SKM-1 treated with dmso at 0.1 percent for 144 hours (cell line): Measurements from ENCODE around the gene AADACL2.
"Not testable (repeated sequence)": the region's sequence is repeated elsewhere in the genome, so short reads cannot be mapped to it uniquely, and the experiment has no call there.

Experiments
- DNase-seq: peaks from one replicate; lab custom pipeline; 2025; ENCODE audit not compliant: unreplicated experiment; lab: John Stamatoyannopoulos, UW

AADACL2 gene

GRCh38 chr3:151765685-151766084 lies 32.0 kb downstream of the AADACL2 start:
- no peak for DNase-seq

GRCh38 chr3:151766454-151766853 lies 32.7 kb downstream of the AADACL2 start:
- no peak for DNase-seq

GRCh38 chr3:151768393-151768930 lies 34.7 kb downstream of the AADACL2 start:
- no peak for DNase-seq

GRCh38 chr3:151769175-151769574 lies 35.4 kb downstream of the AADACL2 start:
- DNase-seq: no peak

GRCh38 chr3:151770956-151771355 lies 37.2 kb downstream of the AADACL2 start:
- DNase-seq: no peak

- DNase-seq: no peak
These were observed 39.2 kb downstream of the AADACL2 start for GRCh38 chr3:151772825-151773480.

GRCh38 chr3:151774235-151774634 lies 40.5 kb downstream of the AADACL2 start:
- DNase-seq: no peak

- no peak for DNase-seq
These were observed 41.2 kb downstream of the AADACL2 start for GRCh38 chr3:151774910-151775309.

GRCh38 chr3:151775314-151776258 lies 41.9 kb downstream of the AADACL2 start:
- no peak for DNase-seq

- no peak for DNase-seq
These were observed 42.6 kb downstream of the AADACL2 start for GRCh38 chr3:151776259-151776740.

GRCh38 chr3:151777880-151778279 lies 44.2 kb downstream of the AADACL2 start:
- DNase-seq: no peak

GRCh38 chr3:151787626-151788025 lies 53.9 kb downstream of the AADACL2 start:
- no peak for DNase-seq

- no peak for DNase-seq
These were observed 54.7 kb downstream of the AADACL2 start for GRCh38 chr3:151788401-151788800.

GRCh38 chr3:151789853-151790463 lies 56.2 kb downstream of the AADACL2 start:
- no peak for DNase-seq

GRCh38 chr3:151790763-151791162 lies 57.0 kb downstream of the AADACL2 start:
- DNase-seq: not testable (repeated sequence)

- DNase-seq: no peak
These were observed 58.7 kb downstream of the AADACL2 start for GRCh38 chr3:151792411-151792810.

- DNase-seq: no peak
These were observed 59.9 kb downstream of the AADACL2 start for GRCh38 chr3:151793636-151794035.

GRCh38 chr3:151794080-151794479 lies 60.4 kb downstream of the AADACL2 start:
- DNase-seq: no peak

- DNase-seq: no peak
These were observed 61.5 kb downstream of the AADACL2 start for GRCh38 chr3:151795276-151795675.

- no peak for DNase-seq
These were observed 62.5 kb downstream of the AADACL2 start for GRCh38 chr3:151796105-151796680.

GRCh38 chr3:151798466-151798865 lies 64.7 kb downstream of the AADACL2 start:
- DNase-seq: no peak
